ENCODE data around the gene FOLR1.
"Not testable (repeated sequence)": the region's sequence is repeated elsewhere in the genome, so short reads cannot be mapped to it uniquely, and the experiment has no call there.

FOLR1 gene

DNA sequence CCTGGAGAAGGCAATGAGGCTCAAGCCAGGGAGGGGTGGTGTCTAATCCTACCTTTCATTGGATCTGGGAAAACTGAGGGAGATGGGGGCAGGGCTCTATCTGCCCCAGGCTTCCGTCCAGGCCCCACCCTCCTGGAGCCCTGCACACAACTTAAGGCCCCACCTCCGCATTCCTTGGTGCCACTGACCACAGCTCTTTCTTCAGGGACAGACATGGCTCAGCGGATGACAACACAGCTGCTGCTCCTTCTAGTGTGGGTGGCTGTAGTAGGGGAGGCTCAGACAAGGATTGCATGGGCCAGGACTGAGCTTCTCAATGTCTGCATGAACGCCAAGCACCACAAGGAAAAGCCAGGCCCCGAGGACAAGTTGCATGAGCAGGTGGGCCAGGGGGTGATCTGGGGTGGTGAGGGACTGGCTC lies at the start of gene FOLR1:
TSS of gene FOLR1 (plus strand) at position 180 of the 421 bp plus-strand sequence. CDS start at position 214, 34 bp downstream.
- DNase-seq: no peak

DNA sequence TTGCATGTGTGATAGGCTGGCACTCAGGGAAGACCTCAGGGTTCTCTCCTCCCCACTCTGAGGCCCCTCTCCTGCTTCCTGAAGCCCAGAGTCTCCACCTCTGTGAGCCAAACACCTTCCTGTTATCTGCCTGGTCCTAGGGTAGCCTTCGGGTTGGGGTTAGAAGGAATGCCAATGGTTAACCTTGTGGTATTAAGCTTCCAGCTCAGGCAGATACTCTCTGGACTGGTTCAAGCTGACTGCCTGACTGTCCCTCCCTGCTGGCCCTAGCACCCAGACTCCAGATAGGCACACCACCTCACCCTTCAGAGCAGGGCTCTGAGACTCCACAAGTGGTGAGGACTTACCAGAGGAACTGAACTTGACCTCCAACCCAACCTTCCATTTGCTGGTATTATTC lies 49.4 kb upstream of the FOLR1 start:
- not testable (repeated sequence) for DNase-seq

DNA sequence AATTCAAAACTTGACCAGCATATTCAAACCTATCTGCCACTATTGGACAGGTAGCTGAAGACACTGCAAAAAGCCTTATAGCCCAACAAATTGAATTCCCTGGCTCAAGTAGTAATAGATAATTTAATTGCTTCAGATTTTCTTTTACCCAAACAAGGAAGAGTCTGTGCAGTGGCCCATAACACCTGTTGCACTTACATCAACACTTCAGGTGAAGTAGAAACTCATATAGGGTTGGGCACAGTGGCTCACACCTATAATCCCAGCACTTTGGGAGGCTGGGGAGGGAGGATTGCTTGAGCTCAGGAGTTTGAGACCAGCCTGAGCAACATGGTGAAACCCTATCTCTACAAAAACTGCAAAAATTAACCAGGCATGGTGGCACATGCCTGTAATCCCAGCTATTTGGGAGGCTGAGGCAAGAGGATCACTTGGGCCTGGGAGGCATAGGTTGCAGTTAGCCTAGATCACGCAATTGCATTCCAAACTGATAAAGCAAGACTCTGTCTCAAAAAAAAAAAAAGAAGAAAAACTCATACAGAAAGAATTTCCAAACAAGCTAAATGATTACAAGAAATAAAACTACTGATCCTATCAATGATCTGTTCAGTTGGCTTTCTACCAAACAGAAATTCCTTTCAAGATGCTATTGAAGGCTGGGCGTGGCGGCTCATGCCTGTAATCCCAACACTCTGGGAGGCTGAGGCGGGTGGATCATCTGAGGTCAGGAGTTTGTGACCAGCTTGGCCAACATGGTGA lies 47.0 kb upstream of the FOLR1 start:
- DNase-seq: no peak

DNA sequence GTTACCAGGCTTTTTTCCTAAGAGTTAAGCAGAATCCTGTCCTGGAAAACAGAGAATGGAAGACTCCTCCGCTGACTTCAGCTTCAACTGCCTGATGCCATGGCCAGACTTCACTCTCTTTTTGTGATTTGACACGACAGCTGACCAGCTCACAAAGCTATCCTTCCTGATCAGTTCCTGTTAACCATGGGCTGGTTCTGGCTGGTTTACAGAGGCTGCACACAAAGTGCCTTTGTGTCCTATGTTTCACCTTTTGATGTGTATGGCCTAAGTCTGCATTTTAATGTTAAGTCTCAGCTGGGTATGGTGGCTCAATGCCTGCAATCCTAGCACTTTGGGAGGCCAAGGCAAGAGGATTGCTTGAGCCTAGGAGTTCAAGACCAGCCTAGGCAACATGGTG lies 45.3 kb upstream of the FOLR1 start:
- DNase-seq: no peak

DNA sequence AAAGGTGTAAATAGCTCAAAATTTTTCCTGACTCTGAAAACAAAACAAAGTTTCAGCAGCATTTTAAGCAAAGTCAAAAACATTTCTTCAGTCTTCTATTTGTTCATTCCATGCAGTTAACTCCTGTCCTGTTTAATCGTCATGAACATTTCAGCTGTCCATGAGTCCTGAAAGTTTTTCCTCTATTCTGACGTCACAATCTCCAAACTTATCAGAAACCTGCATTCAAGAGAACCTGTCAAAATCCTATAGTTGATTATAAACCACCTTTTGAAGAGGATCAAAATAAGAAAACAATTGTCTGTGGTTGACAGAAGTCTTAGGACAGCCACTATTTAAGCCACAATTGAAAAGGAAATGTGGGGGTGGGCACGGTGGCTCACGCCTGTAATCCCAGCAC lies 41.1 kb upstream of the FOLR1 start:
- no peak for DNase-seq

DNA sequence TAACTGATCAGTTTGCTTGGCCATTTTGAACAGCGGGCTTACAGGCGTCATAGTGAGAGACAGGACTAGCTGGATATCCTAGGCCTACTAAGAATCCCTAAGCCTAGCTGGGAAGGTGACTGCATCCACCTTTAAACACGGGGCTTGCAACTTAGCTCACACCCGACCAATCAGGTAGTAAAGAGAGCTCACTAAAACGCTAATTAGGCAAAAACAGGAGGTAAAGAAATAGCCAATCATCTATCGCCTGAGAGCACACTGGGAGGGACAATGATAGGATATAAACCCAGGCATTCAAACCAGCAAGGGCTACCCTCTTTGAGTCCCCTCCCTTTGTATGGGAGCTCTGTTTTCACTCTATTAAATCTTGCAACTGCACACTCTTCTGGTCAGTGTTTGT lies 38.1 kb upstream of the FOLR1 start:
- DNase-seq: not testable (repeated sequence)

DNA sequence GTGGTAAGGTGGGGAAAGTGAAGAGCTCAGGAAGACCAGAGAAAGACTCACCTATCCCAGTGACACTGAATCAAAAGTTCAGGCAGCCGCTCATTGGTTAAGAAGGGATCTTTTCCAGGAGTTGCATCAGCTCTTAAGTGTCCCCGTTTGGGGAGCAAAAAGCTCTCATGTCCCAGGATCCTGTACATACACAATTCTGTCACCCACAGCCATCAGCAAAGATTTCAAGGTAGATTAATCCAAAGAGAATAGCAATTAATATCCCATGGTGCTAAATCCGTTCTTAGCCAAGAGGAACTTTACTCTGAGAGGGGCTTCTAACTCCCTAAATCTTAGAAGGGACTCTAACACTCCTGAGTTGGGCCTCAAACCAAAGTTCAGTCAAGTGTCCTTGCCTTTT lies 37.1 kb upstream of the FOLR1 start:
- DNase-seq: no peak

DNA sequence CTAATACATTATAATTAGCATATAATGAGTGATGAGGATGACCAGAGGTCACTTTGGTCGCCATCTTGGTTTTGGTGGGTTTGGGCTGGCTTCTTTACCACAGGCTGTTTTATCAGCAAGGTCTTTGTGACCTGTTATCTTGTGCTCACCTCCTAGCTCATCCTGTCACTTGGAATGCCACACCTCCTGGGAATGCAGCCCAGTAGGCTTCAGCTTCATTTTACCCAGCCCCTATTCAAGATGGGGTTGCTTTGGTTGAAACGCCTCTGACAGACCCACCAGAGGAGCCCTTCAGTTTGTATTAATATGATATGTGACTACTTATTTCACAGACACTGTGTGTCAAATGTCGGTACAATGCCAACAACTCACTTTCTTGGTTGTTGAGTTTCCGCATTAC lies 36.2 kb upstream of the FOLR1 start:
- no peak for DNase-seq

DNA sequence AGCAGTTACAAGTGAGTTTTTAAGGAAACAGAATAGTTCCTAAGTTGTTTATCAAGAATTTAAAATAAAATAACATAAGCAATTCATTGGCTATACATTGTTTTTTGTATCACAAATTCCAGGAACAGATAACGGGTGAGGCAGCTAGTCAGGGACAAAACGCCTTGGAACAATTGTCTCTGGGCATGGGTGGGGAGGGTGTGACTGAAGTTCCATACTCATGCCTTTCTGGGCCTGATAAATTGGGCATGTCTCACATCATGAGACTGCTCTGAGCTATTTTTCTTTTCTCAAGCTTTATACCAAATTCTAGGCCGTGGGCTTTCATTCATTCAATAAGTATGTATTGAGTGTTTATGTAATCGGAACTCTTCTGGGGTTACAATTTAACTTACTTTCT lies 34.8 kb upstream of the FOLR1 start:
- DNase-seq: peak; percentile 94

DNA sequence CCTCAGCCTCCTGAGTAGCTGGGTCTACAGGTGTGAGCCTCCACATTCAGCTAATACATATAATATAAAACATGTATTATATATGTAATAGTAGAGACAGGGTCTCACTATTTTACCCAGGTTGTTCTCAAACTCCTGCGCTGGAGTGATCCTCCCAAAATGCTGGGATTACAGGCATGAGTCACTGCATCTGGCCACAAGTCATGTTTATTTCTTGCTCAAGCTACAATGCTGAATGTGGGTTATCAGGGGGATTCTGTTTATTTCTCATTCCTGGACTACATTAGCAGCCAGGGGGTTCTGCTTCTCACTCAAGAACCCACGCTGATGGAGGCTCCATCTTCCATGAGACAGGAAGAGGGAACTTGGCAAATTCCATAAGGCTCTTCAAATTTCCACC lies 31.6 kb upstream of the FOLR1 start:
- DNase-seq: no peak

DNA sequence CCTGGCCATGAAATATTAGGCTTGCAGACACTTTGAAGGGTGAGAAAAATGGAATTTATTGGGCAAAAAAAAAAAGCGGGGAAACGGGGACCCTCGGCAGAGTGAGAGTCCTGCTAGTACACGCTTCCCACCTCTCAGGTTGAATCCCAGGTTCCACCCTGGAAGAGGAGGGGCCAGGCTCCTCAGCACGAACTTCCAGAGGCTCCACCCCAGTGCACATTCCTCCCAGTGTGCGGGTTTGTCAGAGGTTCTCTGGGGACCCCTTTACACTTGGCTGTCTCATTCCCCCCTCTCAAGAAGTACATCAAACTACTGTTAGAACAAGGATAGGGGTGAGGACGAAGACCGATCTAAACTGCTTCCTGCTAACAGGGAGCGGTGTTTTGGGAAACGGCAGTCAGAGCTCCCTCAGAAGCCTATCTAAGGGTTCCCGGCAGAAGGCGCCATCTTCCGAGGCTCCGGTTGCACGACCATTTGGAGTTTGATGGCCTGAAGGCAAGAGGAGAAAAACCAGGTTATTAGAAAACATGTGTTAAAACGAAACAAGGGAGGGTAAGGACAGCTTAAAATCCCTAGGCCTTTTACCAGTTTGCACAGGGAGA lies 28.9 kb upstream of the FOLR1 start:
- DNase-seq: no peak

DNA sequence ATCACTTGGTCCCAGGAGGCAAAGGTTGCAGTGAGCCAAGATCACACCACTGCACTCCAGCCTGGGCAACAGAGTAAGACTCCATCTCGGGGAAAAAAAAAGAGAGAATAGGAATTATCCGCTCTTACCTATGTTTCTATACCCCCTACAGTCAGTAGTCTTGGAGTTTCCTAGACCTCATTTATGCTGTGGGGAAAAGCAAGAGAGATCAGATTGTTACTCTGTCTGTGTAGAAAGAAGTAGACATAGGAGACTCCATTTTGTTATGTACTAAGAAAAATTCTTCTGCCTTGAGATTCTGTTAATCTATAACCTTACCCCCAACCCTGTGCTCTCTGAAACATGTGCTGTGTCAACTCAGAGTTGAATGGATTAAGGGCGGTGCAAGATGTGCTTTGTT lies 27.8 kb upstream of the FOLR1 start:
- not testable (repeated sequence) for DNase-seq

DNA sequence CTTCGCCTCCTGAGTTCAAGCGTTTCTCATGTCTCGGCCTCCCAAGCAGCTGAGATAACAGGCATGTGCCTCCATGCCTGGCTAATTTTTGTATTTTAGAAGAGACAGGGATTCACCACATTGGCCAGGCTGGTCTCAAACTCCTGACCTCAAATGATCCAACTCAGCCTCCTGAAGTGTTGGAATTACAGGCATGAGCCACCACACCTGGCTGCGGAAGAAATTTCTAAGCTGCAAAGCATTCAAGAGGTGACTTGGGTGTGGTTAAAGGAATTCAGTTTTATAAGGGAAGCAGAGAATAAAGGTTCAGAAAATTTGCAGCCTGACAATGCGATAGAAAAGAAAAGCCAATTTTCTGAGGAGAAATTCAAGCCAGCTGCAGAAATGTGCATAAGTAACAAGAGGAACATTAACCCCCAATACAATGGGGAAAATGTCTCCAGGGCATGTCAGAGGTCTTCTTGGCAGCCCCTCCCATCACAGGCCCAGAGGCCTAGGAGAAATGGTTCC lies 22.8 kb upstream of the FOLR1 start:
- not testable (repeated sequence) for DNase-seq

DNA sequence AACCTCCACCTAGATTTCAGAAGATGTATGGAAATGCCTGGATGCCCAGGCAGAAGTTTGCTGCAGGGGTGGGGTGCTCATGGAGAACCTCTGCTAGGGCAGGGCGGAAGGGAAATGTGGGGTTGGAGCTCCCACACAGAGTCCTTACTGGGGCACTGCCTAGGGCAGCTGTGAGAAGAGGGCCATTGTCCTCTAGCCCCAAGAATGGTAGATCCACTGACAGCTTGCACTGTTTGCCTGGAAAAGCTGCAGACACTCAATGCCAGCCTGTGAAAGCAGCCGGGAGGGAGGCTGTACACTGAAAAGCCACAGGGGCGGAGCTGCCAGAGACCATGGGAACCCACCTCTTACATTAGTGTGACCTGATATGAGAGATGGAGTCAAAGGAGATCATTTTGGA lies 22.2 kb upstream of the FOLR1 start:
- DNase-seq: not testable (repeated sequence)

DNA sequence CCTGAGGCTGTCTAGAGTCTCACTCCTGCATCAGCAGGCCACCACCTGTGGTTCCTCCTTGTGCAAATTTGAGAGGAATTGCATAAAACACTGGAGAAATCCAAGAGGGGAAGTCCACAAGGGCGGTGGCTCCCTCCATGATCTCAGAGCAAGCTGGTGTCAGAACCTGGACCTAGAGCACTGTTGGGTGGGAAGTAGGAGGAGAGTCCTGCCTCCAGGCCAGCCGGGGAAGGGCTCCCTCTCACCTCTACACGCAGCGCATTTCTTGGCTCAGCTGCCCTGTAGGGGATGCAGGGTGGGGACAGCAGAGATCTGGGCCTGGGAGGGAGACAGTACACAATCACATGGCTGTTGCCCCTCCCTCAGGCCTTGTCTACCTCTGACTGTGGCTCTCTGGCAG lies 19.9 kb upstream of the FOLR1 start:
- DNase-seq: not testable (repeated sequence)

DNA sequence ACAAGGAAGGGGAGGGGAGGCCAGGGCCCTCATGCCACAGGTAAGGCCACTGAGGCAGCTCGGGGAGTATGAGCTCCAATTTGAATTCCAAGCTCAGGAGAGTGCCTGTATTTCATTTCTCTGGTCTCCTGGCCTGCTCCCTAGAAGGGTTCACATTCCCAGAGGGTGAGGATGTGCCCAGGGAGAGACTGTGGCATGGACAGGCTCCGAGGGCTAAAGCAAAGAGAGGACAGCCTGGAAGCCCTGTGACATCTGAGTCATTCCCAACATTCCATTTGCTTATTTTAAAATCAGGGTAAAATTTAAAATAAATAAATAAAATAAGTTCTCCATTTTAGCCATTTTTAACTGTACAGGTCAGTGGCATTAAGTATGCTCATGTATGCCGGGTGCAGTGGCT lies 18.6 kb upstream of the FOLR1 start:
- DNase-seq: no peak

DNA sequence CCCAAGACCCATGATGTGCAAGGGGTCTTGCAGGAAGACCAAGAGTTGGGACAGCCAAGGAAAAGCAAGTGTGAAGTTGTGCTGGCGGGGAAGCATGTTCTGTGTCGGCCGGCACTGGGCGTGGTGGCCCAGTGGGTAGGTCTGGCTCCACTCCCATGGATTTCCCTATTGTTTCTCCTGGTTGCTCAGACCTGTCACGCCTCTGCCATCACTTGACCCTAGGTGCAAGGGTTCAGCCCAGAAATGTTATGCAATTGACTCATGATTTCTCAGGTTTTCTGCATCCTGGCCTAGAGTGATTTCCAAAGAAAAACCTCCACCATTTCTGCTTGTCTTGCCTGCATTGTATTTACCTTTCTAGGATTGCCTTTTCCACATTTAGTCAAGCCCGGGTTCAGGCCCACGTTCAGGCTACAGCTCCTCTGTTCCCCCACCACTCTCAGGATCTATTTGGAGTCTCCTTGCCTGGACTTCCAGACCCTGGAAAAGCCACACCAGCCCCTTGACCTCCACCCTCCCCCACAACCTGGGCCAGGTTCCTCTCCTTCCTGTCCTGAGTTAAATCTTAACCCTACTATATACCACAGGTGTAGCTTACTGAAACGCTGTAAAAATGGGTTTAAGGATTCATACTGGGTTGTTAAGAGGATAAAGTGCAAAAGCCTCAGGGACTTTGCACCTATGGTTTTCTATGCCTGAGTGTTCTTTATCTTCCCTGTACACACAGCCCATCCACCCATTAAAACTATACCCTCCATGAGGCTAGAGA lies 17.5 kb upstream of the FOLR1 start:
- no peak for DNase-seq

DNA sequence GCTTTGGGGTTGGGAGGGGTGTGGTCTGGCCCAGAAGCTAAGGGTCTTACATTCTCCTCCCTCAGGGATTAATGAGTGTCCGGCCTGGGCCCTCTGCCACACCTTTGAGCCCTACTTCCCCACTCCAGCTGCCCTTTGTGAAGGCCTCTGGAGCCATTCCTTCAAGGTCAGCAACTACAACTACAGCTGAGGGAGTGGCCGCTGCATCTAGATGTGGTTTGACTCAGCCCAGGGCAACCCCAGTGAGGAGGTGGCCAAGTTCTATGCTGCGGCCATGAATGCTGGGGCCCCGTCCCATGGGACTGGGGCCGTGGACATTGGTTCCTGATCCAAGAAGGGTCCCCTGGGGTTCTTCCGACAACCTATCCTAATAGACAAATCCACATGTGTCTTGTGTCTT lies 14.3 kb upstream of the FOLR1 start:
- no peak for DNase-seq

DNA sequence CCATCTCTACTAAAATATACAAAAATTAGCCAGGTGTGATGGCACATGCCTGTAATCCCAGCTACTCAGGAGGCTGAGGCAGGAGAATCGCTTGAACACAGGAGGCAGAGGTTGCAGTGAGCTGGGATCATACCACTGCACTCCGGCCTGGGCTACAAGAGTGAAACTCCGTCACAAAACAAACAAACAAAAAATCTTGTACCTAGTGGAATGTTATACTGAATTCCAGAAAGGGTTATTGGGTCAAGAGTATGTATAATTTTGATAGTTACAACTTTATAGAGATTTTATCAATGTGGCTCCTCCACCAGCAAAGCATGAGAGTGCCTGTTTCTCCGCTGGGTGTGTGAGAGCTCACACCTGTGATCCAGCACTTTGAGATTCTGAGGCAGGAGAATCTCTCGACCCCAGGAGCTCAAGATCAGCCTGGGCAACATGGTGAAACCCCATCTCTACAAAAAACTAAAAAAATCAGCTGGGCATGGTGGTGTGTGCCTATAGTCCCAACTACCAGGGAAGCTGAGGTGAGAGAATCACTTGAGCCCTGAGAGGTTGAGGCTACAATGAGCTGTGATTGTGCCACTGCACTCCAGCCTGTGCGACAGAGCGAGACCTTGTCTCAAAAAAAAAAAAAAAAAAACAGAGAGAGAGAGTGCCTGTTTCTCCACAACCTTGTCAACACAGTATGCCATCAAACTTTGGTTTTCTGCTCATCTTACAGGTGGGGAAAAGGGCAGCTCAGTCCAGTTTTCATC lies 12.7 kb upstream of the FOLR1 start:
- no peak for DNase-seq

DNA sequence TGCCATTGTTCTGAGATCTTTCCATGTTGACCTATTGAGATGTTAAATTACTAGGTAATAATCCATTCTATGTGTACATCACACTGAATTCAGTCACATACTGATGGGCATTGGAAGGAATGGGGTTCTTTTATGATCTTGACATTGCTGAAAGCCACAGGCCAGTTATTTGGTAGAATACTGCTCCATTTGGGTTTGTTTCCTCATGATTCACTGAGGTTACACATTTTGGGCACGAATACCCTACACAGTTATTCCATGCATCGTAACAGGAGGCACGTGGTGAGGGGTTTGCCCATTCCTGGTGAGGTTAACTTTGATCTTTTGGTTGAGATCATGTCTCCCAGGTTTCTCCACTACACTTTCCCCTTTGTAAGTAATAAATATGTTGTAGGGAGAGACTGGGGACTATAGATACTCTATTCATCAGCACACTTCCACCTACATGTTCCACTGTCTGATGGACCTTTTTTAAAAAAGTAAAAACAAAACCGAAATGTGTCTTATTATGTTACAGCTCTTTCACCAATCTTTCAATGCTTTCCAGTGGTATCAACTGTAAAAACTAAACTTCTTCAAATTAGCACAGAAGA lies 12.0 kb upstream of the FOLR1 start:
- no peak for DNase-seq

DNA sequence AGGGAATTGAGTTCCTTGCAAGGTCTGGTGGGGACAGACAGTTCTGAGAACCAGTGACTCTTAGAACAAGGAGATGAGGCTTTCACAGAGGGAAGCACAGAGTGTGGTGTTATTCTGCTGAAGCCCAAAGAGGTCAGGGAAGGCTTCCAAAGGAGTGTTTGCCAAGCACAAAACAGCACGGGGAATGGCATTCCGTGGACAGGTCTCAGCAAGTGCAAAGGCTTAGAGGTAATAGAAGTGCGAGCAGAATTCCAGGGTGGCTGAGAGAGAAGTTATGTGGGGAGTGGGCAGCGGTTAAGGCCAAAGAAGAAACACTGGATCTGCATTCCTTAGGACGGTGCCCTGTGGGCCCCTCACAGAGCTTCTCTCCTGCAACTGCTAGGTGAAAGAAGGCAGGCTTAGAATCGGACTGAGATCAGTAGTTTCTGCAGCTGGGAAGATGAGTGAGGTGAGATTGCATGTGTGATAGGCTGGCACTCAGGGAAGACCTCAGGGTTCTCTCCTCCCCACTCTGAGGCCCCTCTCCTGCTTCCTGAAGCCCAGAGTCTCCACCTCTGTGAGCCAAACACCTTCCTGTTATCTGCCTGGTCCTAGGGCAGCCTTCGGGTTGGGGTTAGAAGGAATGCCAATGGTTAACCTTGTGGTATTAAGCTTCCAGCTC lies 10.9 kb upstream of the FOLR1 start:
- not testable (repeated sequence) for DNase-seq

DNA sequence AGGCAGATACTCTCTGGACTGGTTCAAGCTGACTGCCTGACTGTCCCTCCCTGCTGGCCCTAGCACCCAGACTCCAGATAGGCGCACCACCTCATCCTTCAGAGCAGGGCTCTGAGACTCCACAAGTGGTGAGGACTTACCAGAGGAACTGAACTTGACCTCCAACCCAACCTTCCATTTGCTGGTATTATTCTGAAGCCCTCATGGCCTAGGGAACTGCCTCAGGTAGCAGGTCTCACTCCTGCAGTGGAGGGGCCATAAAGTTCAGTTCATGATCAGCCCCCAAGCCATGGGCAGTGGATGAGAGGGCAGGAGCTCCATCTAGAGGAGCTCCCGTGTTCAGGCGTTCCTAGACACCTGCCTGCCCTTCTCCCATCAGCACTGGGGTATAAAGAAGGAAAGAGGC lies 10.4 kb upstream of the FOLR1 start:
- DNase-seq: peak; percentile 64
